WI38 (cell line): ENCODE data around the gene RAP1A.
"Not testable (repeated sequence)": the region's sequence is repeated elsewhere in the genome, so short reads cannot be mapped to it uniquely, and the experiment has no call there.

Experiments used
- H3K4me3 ChIP-seq: 2 replicates; pipeline ENCODE4 v1.5.1; 2011; ENCODE audit warnings: low read depth, mild to moderate bottlenecking, control low read depth, low read length
- CTCF ChIP-seq: IDR thresholded peaks from 2 replicates; pipeline ENCODE4 v1.5.1; 2012; ENCODE audit warnings: low read depth, mild to moderate bottlenecking, control low read depth, low read length

The RAP1A gene

GRCh38 chr1:111604931-111605330, 14.7 kb upstream of the RAP1A start:
- no peak for TF ChIP-seq CTCF
- H3K4me3 ChIP-seq: no peak overlapping the region

- no peak overlapping the region for H3K4me3 ChIP-seq
- no peak for TF ChIP-seq CTCF
Observed at GRCh38 chr1:111605576-111605975, 14.0 kb upstream of the RAP1A start.

- not testable (repeated sequence) for H3K4me3 ChIP-seq
Observed at GRCh38 chr1:111606457-111607215, 13.0 kb upstream of the RAP1A start.

- H3K4me3 ChIP-seq: not testable (repeated sequence)
Observed at GRCh38 chr1:111608528-111608927, 11.1 kb upstream of the RAP1A start.

- no peak overlapping the region for H3K4me3 ChIP-seq
- TF ChIP-seq CTCF: no peak
Observed at GRCh38 chr1:111611986-111612385, 7.6 kb upstream of the RAP1A start.

GRCh38 chr1:111615870-111616715, 3.5 kb upstream of the RAP1A start:
- no peak overlapping the region for H3K4me3 ChIP-seq
- TF ChIP-seq CTCF: no peak

GRCh38 chr1:111618081-111618480, 1.5 kb upstream of the RAP1A start:
- no peak overlapping the region for H3K4me3 ChIP-seq
- no peak for TF ChIP-seq CTCF

GRCh38 chr1:111618961-111619634, 491 bp upstream of the RAP1A start:
- H3K4me3 ChIP-seq: peak overlapping the region; percentile 54
- TF ChIP-seq CTCF: no peak
